ENCODE data around the gene MRTFB. TPM values are rescaled to one million over a fixed set of nuclear protein-coding genes. Genes with fewer than 3 reads are reported as not detected.

MRTFB gene
- total and polyA plus RNA-seq, 2 experiments from 2014 or later = 13.9 to 22.2 TPM

DNA sequence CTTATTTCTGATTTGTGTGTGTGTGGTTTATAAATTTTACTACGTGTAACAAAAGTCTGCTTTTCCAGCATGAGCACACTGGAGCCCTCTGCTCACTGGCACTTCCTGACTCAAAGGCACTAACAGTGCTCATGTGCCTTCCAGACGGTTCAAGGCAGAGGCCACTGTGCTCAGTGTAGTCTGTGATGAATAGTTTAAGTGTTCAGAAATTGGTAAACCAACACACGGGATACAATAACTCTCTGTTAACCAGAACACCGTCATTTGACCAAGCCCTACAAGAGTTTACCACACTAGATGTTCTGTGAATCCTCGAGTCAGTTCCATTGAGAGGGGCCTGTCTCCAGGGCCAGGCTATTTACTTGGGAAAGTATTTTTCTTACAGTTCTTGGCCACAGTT lies 191.9 kb downstream of the MRTFB start (continued):
- TF ChIP-seq, protein P1, sequence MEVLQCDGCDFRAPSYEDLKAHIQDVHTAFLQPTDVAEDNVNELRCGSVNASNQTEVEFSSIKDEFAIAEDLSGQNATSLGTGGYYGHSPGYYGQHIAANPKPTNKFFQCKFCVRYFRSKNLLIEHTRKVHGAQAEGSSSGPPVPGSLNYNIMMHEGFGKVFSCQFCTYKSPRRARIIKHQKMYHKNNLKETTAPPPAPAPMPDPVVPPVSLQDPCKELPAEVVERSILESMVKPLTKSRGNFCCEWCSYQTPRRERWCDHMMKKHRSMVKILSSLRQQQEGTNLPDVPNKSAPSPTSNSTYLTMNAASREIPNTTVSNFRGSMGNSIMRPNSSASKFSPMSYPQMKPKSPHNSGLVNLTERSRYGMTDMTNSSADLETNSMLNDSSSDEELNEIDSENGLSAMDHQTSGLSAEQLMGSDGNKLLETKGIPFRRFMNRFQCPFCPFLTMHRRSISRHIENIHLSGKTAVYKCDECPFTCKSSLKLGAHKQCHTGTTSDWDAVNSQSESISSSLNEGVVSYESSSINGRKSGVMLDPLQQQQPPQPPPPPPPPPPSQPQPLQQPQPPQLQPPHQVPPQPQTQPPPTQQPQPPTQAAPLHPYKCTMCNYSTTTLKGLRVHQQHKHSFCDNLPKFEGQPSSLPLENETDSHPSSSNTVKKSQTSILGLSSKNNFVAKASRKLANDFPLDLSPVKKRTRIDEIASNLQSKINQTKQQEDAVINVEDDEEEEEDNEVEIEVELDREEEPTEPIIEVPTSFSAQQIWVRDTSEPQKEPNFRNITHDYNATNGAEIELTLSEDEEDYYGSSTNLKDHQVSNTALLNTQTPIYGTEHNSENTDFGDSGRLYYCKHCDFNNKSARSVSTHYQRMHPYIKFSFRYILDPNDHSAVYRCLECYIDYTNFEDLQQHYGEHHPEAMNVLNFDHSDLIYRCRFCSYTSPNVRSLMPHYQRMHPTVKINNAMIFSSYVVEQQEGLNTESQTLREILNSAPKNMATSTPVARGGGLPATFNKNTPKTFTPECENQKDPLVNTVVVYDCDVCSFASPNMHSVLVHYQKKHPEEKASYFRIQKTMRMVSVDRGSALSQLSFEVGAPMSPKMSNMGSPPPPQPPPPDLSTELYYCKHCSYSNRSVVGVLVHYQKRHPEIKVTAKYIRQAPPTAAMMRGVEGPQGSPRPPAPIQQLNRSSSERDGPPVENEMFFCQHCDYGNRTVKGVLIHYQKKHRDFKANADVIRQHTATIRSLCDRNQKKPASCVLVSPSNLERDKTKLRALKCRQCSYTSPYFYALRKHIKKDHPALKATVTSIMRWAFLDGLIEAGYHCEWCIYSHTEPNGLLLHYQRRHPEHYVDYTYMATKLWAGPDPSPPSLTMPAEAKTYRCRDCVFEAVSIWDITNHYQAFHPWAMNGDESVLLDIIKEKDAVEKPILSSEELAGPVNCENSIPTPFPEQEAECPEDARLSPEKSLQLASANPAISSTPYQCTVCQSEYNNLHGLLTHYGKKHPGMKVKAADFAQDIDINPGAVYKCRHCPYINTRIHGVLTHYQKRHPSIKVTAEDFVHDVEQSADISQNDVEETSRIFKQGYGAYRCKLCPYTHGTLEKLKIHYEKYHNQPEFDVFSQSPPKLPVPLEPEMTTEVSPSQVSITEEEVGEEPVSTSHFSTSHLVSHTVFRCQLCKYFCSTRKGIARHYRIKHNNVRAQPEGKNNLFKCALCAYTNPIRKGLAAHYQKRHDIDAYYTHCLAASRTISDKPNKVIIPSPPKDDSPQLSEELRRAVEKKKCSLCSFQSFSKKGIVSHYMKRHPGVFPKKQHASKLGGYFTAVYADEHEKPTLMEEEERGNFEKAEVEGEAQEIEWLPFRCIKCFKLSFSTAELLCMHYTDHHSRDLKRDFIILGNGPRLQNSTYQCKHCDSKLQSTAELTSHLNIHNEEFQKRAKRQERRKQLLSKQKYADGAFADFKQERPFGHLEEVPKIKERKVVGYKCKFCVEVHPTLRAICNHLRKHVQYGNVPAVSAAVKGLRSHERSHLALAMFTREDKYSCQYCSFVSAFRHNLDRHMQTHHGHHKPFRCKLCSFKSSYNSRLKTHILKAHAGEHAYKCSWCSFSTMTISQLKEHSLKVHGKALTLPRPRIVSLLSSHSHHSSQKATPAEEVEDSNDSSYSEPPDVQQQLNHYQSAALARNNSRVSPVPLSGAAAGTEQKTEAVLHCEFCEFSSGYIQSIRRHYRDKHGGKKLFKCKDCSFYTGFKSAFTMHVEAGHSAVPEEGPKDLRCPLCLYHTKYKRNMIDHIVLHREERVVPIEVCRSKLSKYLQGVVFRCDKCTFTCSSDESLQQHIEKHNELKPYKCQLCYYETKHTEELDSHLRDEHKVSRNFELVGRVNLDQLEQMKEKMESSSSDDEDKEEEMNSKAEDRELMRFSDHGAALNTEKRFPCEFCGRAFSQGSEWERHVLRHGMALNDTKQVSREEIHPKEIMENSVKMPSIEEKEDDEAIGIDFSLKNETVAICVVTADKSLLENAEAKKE (CRISPR knock-in tag; IDR thresholded peaks at IDR 0.05) = no peak

DNA sequence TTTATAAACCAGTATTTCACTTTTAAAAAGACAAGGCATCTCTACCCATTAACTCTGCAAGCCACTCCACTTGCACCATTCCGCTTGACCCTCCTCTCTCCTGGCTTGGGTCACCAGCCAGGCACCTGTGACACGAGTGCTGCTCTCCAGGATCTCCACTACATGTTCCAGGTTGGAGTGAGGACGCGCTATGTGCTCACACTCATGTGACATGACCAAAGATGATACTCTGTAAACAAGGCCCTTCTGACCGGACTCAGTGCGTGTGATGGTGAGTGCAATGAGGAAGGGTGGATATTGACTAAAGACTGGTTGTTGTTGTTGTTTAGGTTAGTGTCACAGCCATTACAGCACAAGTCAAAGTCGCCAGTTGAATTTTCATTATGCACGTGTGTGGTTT lies 192.7 kb downstream of the MRTFB start:
- Histone ChIP-seq H2AFZ (no peak overlapping the region), H4K20me1 (replicated peaks; ENCODE audit: insufficient read depth) (no peaks in the 10 kb centered on the region; the same call in 1 of the 2 replicates), H3K4me2 (no peak overlapping the region), H3K36me3 (ENCODE audit: insufficient read depth) (peaks cover 29% of the 10 kb centered on the region), H3K27me3 (ENCODE audit: insufficient read depth) (no peaks in the 10 kb centered on the region), H3K9me2 (ENCODE audit: insufficient read depth) (no peaks in the 10 kb centered on the region), H3K4me3 (no peak overlapping the region), H3K27ac (ENCODE audit: low read depth) (no peak overlapping the region), H3F3A (replicated peaks; ENCODE audit: low read depth) (no peaks in the 10 kb centered on the region), H3K4me1 (ENCODE audit: insufficient read depth) (no peaks in the 10 kb centered on the region), H3K79me2 (replicated peaks; ENCODE audit: insufficient read depth) (no peaks in the 10 kb centered on the region)
- H3K27ac Mint-ChIP-seq = no peak overlapping the region
- peaks cover 34% of the 10 kb centered on the region for H3K36me3 Mint-ChIP-seq (ENCODE audit: low read depth)
- no peak for TF ChIP-seq CREB1 (CRISPR knock-in tag; IDR thresholded peaks at IDR 0.05; ENCODE audit: low read depth)
- TF ChIP-seq, protein P2, sequence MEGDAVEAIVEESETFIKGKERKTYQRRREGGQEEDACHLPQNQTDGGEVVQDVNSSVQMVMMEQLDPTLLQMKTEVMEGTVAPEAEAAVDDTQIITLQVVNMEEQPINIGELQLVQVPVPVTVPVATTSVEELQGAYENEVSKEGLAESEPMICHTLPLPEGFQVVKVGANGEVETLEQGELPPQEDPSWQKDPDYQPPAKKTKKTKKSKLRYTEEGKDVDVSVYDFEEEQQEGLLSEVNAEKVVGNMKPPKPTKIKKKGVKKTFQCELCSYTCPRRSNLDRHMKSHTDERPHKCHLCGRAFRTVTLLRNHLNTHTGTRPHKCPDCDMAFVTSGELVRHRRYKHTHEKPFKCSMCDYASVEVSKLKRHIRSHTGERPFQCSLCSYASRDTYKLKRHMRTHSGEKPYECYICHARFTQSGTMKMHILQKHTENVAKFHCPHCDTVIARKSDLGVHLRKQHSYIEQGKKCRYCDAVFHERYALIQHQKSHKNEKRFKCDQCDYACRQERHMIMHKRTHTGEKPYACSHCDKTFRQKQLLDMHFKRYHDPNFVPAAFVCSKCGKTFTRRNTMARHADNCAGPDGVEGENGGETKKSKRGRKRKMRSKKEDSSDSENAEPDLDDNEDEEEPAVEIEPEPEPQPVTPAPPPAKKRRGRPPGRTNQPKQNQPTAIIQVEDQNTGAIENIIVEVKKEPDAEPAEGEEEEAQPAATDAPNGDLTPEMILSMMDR (conservative IDR thresholded peaks at IDR 0.05; ENCODE audit: low read depth in 2 of 2) = no peak
- TF ChIP-seq JUNB (IDR thresholded peaks at IDR 0.05; ENCODE audit: unreplicated experiment) = no peak
- TF ChIP-seq, protein P1 (CRISPR knock-in tag; IDR thresholded peaks at IDR 0.05) = no peak
- no peak for TF ChIP-seq POLR2AphosphoS5 (IDR thresholded peaks at IDR 0.05; ENCODE audit: low read depth)
- H3K9me3 Mint-ChIP-seq = no peaks in the 10 kb centered on the region
- DNase-seq (ENCODE audit: low spot score) = no peak
- H3K4me3 Mint-ChIP-seq = no peak overlapping the region
- no peaks in the 10 kb centered on the region for H3K4me1 Mint-ChIP-seq
- ATAC-seq = no peak
- peaks cover 2% of the 10 kb centered on the region for H3K27me3 Mint-ChIP-seq (ENCODE audit: insufficient read depth, low read depth, poor library complexity)
